Dermis blood vessel endothelial cell (primary cell): ENCODE measurements around the gene B4GALNT4. TPM values are rescaled to one million over a fixed set of nuclear protein-coding genes. Genes with fewer than 3 reads are reported as not detected.
"Not testable (repeated sequence)": the region's sequence is repeated elsewhere in the genome, so short reads cannot be mapped to it uniquely, and the experiment has no call there.

Source experiments
- DNase-seq: peaks from one replicate; pipeline ENCODE4 v3.0.0; 2010
- total RNA-seq: library from RNA; depleted of rRNA; stranded (reverse); fragments of >200 nt; gene quantifications from 2 replicates; pipeline ENCODE4 v1.2.3, GENCODE V29; 2014

B4GALNT4 gene
- total RNA-seq, 1 donor from 2014 or later: 5.6 TPM

- no peak for DNase-seq
Observed at GRCh38 chr11:376531-377173, 7.4 kb downstream of the B4GALNT4 start.

DNA sequence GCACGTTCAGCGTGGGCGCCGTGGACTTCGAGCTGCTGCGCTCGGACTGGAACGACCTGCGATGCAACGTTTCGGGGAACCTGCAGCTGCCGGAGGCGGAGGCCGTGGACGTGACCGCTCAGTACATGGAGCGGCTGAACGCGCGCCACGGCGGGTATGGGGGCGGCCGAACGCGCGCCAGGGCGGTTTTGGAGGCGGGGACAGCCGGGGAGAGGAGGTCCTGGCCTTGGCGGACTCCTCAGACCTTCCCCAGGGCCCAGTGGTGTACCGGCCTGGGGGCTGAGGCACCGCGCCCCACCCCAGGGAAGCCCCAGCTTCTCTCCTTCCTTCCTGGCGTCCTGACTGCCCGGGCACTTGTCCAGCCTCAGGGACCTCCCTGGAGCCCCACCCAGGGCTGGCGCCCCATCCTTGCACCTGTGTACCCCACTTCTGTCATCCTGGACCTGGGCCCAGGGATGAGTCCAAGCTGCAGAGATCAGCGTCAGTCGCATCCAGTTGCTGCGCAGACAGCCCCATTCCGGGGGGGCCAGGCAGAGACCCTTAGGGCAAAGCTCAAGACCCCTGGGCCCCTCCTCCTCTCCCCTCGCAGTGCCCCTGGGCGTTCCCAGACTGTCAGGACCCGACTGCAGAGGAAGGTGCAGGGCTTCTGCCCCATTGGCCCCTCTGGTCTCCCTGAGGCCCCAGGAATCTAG, 8.0 kb downstream of the B4GALNT4 start:
- no peak for DNase-seq

GRCh38 chr11:377883-378500, 8.7 kb downstream of the B4GALNT4 start:
- no peak for DNase-seq

DNA sequence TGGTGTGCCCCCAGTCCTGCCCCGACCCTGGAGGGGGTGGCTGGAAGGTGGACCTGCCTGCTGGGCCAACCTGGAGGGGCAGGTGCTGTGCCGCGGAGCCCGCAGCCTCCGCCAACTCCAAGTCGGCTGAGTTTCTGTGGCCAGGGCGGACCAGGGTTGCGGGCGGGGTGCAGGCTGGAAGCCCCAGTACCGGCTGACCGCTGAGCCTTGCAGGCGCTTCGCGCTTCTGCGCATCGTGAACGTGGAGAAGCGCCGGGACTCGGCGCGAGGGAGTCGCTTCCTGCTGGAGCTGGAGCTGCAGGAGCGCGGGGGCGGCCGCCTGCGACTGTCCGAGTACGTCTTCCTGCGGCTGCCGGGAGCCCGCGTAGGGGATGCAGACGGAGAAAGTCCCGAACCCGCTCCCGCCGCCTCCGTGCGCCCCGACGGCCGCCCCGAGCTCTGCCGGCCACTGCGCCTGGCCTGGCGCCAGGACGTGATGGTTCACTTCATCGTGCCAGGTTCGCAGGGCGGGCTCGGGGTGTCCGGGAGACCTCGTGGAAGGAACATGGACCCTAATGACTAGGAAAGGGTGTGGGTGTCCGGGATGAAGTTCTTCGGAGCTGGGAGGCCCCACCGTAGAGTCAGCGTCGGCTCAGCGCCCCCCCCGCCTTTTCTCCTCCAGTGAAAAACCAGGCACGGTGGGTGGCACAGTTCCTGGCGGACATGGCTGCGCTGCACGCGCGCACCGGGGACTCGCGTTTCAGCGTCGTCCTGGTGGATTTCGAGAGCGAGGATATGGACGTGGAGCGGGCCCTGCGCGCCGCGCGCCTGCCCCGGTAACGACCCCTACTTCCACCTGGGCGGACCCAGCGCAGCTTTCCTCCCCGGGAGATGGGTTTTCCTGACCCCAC, 10.2 kb downstream of the B4GALNT4 start:
- no peak for DNase-seq

DNA sequence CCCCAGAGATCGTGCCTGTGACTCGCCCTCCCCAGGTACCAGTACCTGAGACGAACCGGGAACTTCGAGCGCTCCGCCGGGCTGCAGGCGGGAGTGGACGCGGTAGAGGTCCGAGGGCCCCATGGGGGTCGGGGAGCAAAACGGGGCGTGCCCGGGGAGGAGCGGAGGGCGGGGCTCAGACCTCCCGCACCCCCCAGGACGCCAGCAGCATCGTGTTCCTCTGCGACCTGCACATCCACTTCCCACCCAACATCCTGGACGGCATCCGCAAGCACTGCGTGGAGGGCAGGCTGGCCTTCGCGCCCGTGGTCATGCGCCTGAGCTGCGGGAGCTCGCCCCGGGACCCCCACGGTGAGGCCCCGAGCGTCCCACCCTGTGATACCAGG, 10.8 kb downstream of the B4GALNT4 start:
- DNase-seq: no peak

GRCh38 chr11:380491-380890, 11.2 kb downstream of the B4GALNT4 start:
- no peak for DNase-seq

DNA sequence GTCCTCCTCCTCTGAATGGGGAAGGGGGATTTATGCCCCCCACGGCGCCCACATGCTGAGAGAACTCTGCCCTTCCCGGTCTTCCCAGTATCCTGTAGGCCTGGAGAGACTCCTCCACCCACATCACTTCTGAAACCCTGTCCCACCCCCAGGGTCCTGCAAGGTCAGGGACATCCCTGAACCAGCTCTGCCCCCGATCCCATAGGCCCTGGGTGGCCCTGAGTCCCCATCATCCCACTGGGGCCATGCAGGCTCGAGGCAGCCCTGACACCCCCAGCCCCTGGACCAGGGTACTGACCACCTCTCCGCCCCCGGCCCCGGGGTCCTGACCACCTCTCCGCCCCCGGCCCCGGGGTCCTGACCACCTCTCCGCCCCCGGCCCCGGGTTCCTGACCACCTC, 11.7 kb downstream of the B4GALNT4 start:
- no peak for DNase-seq

DNA sequence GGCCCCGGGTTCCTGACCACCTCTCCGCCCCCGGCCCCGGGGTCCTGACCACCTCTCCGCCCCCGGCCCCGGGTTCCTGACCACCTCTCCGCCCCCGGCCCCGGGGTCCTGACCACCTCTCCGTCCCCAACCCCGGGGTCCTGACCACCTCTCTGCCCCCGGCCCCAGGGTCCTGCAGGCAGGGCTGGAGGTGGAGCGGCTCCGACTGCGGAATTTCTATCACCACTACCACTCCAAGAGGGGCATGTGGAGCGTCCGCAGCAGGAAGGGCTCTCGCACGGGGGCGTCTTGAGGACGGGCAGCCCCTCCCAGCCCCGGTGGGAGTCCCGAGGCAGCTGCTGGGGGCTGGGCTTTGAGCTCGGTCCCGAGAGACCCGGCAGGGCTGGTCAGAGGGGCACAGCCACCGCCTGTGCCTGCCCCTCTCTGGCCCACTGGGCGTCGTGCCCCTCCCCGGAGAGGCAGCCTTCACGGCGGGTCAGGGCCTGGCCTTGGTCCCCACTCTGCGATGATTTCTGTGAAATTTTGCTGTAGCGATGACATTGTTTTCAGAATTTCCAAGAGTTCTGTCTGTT, 12.3 kb downstream of the B4GALNT4 start:
- no peak for DNase-seq

DNA sequence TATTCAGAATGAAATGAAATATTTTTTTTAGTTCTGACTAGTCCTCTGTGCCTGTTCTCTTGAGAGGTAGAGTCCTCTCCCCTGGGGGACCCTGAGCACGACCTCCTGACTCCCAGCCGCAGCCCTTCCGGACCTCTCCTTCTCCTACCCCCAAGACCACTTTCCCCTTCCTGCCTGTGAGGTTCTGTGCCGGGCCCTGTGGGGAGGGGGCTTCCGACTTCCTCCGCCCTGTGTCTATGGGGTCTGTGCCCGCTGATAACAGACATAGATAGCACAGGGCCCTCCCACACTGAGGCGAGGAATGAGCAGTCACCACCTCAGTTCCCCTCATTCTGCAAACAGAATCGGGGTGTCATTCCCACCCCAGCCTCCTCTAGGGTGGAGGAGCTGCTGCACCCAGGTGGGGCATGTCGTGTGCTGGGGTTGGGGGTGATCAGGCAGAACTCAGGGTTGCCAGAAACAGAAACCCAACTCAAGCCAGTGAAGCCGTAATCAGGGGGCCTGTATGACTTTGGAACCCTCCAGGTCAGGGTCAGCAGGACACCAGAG, 12.9 kb downstream of the B4GALNT4 start:
- no peak for DNase-seq

GRCh38 chr11:383431-383830, 14.1 kb downstream of the B4GALNT4 start:
- DNase-seq: no peak

DNA sequence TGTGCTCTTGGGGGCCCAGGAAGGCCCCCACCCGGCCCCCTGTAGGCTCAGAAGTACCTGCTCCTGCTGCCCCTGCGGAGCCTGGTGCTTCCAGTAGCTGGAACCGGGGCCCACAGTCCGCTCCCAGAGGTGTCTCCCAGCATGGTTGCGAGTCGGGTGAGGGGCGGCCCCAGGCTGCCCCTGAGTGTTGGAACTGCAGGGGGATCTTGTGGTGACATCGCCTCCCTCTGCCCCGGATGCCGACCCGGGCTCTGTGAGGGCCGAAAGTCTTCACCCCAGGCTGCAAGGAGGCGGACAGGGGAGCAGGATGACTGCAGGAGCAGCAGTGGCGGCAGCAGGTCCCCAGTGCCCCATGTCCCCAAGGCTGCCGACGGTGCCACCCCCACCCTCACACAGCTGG, 15.2 kb downstream of the B4GALNT4 start:
- DNase-seq: no peak

GRCh38 chr11:385594-386351, 16.5 kb downstream of the B4GALNT4 start:
- DNase-seq: no peak

DNA sequence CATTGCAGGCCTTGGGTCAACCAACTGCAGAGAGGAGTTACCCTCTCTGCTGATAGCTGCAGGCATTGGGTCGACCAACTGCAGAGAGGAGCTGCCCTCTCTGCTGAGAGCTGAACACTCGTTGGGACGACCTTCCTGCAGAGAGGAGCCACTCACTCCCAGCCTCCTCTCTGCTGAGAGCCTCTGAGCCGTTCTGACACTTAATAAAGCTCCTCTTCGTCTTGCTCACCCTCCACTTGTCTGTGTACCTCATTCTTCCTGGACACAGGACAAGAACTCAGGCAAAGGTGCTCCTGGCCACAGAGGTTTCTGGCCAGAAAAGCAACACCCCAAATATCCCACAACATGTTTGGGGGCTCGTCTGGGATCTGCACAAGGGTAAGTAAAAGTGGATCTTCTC, 17.2 kb downstream of the B4GALNT4 start:
- no peak for DNase-seq

DNA sequence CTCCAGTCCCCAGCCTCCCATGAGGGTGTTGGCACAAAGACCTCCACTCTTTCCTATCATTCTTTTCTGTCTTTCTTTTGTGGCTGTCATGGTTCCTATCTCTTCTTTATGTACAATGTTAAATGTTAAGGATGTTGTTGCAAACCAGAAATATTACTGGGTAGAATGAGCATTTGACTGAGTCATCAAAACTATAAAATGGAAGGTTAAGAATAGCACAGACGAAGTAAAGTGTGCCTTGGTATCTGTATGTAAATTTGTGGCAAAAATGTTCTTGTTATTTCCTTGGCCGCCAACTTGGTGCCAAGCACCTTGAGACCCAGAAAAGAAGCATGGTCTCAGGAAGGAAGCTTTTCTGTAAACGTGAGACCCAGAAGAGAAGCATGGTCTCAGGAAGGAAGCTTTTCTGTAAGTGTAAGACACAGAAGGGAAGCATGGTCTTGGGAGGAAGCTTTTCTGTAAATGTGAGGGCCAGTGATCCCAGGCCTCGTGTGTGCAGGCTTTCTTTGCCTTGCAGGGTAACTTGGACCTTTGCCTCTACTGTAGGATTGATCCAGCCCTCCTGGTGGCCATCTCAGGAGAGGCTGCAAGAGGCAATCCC, 18.0 kb downstream of the B4GALNT4 start:
- peak; percentile 35 for DNase-seq

DNA sequence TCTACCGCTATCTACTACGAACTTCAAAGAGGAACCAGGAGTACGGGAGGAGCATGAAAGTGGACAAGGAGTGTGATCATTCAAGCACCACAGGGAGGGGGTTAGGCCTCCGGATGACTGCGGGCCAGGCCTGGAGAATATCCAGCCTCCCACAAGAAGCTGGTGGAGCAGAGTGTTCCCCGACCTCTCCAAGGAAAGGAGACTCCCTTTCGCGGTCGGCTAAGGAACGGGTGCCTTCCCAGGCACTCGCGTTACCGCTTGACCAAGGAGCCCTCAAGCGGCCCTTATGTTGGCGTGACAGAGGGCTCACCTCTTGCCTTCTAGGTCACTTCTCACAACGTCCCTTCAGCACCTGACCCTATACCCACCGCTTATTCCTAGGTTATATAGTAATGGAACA, 20.1 kb downstream of the B4GALNT4 start:
- DNase-seq: not testable (repeated sequence)

GRCh38 chr11:390175-390574, 20.9 kb downstream of the B4GALNT4 start:
- DNase-seq: no peak

DNA sequence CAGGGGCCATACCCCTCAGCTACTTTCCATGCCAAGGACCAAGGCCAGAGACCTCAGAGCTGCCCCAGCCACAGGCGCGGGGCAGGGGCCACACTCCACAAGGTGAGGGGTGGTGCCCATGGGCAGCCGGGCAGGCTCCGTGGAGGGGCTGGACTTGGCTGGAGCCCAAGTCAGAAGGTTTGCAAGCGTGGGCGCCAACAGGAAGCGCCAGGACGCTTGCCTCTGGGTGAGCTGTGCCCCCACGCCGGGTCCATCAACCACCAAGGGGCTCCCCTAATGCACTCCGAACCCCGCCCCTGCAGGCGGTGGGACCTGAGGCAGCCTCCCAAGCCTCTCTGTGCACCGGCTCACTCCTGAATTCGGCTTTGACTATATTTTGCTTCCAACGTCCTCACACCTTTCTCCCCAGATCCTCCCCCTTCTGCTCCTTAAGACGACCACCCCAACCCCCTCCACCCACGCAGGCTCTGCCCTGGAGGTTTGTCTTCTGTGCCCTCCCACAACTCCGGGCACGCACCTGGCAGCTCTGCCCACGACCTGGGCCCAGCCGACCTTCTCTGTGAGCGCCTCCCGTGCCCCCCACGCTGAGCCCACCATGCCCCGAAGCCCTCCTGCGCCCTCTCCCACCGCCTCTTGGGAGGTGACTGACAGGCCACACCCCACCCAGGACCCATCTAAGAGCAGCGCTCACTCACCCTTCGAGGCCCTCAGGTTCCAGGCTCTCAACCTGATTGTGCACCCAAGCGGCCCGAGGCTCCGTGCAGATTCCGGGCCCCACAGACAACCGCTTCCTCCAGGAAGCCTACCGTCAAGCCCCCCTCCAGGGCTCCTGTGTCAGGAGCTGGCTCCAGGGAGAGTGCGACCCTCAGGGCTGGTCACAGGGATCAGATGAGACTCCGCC, 22.1 kb downstream of the B4GALNT4 start:
- DNase-seq: no peak

DNA sequence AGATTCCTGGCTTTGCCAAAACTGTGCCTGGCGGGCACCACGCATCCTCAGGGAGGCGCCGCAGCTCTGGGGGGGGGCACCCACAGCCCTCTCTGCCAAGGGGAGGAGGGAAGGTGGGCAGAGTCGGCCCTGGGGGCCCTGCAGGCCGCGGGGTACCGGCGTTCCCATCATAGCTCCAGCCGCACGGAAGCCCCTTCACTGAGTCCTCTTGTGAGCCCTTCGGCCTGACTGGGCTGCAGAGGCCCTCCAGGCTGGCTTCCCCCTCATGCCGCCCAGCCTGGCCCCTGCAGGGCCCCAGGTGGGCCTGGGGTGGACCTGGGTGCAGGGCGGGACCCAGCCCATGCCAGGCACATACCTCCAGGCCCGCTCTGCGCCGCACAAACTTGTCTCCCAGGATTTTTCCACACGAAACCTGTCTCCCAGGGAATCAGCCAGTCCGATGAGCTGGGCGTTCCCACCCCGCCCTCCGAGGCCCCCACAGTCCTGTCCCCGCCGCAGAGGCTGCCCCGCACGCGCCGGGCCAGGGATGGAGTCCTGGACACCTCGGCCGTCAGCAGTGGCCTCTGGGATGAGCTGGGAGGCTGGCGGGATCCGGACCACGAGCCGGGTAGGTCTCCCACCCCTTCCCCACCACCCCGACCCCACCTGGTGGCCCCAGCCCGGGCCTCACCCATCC, 22.9 kb downstream of the B4GALNT4 start:
- no peak for DNase-seq

DNA sequence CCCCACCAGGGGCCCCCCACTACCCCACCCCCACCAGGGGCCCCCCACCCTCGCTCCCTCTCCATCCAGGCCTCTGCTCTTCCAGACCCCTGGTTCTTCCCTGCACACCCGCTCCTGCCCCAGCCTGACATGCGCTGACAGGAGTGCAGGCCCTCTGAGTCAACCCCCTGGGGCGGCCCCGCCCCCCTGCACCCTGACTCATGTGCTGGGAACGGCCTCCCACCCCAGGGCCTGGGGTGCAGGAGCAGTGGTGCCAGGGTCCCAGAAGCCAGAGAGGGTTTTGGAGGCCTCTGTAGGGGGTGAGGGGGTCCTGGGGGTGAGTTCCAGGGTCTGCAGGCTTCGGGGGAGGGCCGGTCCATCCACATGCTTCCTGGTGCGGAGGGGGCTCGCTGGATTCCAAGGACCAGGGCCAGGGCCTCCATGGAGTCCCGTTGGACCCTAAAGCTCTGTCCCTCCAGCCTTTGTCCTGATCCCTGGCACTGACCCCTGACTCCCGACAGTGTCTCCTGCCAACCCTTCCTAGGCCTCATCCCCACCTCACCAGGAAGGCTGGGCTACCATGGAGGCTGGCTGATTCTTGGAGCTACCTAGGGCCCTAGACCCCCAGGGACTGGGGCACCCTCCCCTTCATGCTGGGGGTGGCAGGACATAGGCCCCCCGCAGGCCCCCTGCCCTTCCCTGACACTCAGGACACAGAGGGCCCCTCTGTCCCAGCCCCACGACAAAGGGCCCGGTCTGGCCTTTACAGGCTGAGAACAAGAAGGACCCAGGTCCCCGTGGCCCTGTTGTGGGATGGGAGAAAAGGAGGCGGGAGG, 24.1 kb downstream of the B4GALNT4 start:
- peak; percentile 43 for DNase-seq
